Subcutaneous abdominal adipose tissue (tissue), 5 donors: ENCODE results near the gene TNFRSF17.
"Not testable (repeated sequence)": the region's sequence is repeated elsewhere in the genome, so short reads cannot be mapped to it uniquely, and the experiment has no call there.

ENCODE experiments used
- H3K27ac ChIP-seq: one replicate; pipeline ENCODE4 v1.7.0; 2013; ENCODE audit warnings: low read depth, mild to moderate bottlenecking, inconsistent platforms, low read length, moderate library complexity
- H3K27me3 ChIP-seq, 5 donors: one replicate each; pipeline ENCODE4 v1.7.0; 2013; ENCODE audit warnings: low read length in 5 of 5, inconsistent platforms in 1 of 5; ENCODE audit not compliant: control insufficient read depth in 5 of 5, insufficient read depth in 4 of 5
- H3K36me3 ChIP-seq, 5 donors: one replicate each; pipeline ENCODE4 v1.7.0; 2013; ENCODE audit warnings: low read length in 5 of 5; ENCODE audit not compliant: control insufficient read depth in 5 of 5, insufficient read depth in 5 of 5
- H3K4me1 ChIP-seq, 5 donors: one replicate each; pipeline ENCODE4 v1.7.0; 2013; ENCODE audit warnings: low read length in 5 of 5, mild to moderate bottlenecking in 3 of 5, moderate library complexity in 1 of 5; ENCODE audit not compliant: control insufficient read depth in 5 of 5, insufficient read depth in 5 of 5
- H3K4me3 ChIP-seq, 5 donors: one replicate each; pipeline ENCODE4 v1.7.0; 2013; ENCODE audit warnings: low read length in 5 of 5, low read depth in 1 of 5
- H3K9ac ChIP-seq, 5 donors: one replicate each; pipeline ENCODE4 v1.7.0; 2013; ENCODE audit warnings: low read length in 5 of 5, mild to moderate bottlenecking in 4 of 5, moderate library complexity in 3 of 5
- H3K9me3 ChIP-seq, 5 donors: one replicate each; pipeline ENCODE4 v1.7.0; 2013; ENCODE audit warnings: low read length in 5 of 5; ENCODE audit not compliant: control insufficient read depth in 5 of 5
- donor health status: healthy.
- donor health status: healthy.
- donor health status: healthy.
- donor health status: healthy.
- donor health status: healthy.

The TNFRSF17 gene

DNA sequence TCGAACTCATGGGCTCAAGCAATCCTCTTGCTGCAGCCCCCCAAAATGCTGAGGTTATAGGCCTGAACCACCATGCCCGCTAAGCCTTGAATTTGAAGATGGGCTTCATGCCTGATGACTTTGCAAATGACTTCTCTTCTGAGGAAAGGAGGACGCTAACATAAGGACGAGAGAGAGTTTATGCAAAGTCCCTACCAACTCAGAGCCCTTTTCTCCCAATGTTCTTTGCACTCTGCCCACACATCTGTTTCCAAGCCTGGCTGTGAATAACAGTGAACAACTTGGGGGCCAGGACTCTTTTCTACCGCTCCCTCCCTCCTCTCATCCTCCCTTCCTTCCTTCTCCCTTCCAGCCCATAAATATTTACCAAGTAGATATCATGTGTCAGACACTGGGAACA lies 14.6 kb upstream of the TNFRSF17 start:
- Histone ChIP-seq H3K9ac (no peak overlapping the region), H3K27me3 (peaks cover 0 to 6% (median 0%) of the 10 kb centered on the region in 5 donors), H3K4me1 (no peaks in the 10 kb centered on the region), H3K9me3 (no peaks in the 10 kb centered on the region), H3K27ac (no peak overlapping the region), H3K4me3 (no peak overlapping the region), H3K36me3 (no peaks in the 10 kb centered on the region)

DNA sequence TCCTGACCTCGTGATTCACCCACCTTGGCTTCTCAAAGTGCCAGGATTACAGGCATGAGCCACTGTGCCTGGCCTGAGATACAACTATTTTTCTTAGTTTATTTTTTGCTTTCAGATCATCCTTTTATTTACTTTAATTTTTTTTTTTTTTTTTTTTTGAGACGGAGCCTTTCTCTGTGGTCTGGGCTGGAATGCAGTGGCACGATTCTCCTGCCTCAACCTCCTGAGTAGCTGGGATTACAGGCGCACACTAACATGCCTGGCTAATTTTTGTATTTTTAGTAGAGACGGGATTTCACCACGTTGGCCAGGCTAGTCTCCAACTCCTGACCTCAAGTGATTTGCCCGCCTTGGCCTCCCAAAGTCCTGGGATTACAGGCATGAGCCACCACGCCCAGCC lies 11.4 kb upstream of the TNFRSF17 start:
- H3K36me3 ChIP-seq, H3K9ac ChIP-seq, H3K4me1 ChIP-seq, H3K4me3 ChIP-seq, H3K27me3 ChIP-seq, H3K27ac ChIP-seq, H3K9me3 ChIP-seq: not testable (repeated sequence)

GRCh38 chr16:11955713-11956123 lies 9.3 kb upstream of the TNFRSF17 start:
- Histone ChIP-seq H3K27me3 (no peaks in the 10 kb centered on the region), H3K4me3 (no peak overlapping the region), H3K9me3 (no peaks in the 10 kb centered on the region), H3K27ac (no peak overlapping the region), H3K9ac (no peak overlapping the region), H3K4me1 (no peaks in the 10 kb centered on the region), H3K36me3 (no peaks in the 10 kb centered on the region)

DNA sequence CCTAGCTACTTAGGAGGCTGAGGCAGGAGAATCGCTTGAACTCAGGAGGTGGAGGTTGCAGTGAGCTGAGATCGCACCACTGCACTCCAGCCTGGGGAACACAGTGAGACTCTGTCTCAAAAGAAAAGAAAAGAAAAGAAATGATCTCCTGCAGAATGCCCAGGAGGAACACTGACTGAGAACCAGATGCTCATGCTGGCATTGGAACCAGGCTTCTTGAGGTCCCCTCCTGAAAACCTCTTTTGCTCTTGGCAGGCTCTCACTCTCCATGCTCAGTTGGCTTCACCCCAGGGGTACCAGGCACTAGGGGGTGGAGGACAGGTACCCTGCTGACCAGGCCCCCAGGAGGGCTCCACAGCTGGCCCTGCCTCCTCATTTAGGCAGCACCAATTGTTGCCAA lies 8.5 kb upstream of the TNFRSF17 start:
- no peaks in the 10 kb centered on the region for H3K27me3 ChIP-seq
- H3K9me3 ChIP-seq = no peaks in the 10 kb centered on the region
- H3K4me3 ChIP-seq = no peak overlapping the region
- no peak overlapping the region for H3K27ac ChIP-seq
- H3K4me1 ChIP-seq = no peaks in the 10 kb centered on the region
- H3K36me3 ChIP-seq = no peaks in the 10 kb centered on the region
- no peak overlapping the region for H3K9ac ChIP-seq

DNA sequence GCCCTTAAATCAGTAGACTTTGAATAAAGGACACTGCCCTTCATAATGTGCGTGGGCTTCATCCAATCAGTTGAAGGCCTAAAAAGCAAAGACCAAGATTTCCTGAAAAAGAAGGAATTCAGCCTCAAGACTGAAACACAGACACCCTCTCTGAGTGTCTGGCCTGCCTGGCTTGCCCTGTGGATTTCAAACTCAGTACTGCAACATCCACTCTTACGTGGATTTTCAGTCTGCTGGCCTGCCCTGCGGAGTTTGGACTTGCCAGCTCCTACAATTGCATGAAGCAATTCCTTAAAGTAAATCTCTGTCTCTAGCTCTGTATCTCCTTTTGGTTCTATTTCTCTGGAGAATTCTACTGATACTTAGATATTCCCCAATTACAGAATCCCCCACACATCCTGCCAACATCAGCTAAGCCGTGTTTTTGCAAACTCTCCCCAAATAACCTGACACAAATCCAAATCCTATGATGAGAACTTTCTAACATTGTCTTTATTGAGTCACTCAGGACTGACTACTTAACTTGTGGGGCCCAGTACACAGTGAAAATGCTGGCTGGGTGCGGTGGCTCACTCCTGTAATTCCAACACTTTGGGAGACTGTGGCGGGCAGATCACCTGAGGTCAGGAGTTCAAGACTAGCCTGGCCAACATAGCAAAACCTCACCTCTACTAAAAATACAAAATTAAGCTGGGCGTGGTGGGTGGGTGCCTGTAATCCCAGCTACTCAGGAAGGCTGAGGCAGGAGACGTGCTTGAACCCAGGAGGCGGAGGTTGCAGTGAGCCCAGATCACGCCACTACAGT lies 7.2 kb upstream of the TNFRSF17 start:
- Histone ChIP-seq H3K27ac (peak overlapping the region; percentile 37), H3K36me3 (no peaks in the 10 kb centered on the region), H3K27me3 (no peaks in the 10 kb centered on the region), H3K4me3 (no peak overlapping the region), H3K4me1 (peaks cover 0 to 1% (median 0%) of the 10 kb centered on the region in 5 donors), H3K9ac (no peak overlapping the region), H3K9me3 (no peaks in the 10 kb centered on the region)

DNA sequence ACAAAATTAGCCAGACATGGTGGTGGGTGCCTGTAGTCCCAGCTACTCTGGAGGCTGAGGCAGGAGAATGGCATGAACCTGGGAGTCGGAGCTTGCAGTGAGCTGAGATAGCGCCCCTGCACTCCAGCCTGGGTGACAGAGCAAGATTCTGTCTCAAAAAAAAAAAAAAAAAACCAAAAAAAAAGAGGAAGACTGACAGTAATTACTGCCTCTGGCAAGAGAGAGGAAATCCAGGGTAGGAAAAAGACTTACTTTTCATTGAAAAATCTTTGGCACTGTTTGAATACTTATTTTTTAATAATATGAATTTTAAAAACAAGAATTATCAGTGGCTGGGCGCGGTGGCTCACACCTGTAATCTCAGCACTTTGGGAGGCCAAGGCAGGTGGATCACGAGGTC lies 2.6 kb upstream of the TNFRSF17 start:
- H3K27me3 ChIP-seq, H3K27ac ChIP-seq, H3K4me1 ChIP-seq, H3K4me3 ChIP-seq, H3K36me3 ChIP-seq, H3K9me3 ChIP-seq, H3K9ac ChIP-seq: not testable (repeated sequence)

DNA sequence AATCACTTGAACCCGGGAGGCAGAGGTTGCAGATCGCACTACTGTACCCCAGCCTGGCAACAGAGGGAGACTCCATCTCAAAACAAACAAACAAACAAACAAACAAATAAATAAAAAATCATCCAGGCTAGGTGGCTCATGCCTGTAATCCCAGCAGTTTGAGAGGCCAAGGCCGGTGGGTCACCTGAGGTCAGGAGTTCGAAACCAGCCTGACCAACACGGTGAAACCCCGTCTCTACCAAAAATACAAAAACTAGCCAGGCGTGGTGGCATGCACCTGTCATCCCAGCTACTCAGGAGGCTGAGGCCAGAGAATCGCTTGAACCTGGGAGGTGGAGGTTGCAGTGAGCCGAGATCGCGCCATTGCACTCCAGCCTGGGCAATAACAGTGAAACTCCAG lies 2.0 kb upstream of the TNFRSF17 start:
- H3K27me3 ChIP-seq, H3K4me1 ChIP-seq, H3K9me3 ChIP-seq, H3K4me3 ChIP-seq, H3K27ac ChIP-seq, H3K9ac ChIP-seq, H3K36me3 ChIP-seq: not testable (repeated sequence)

GRCh38 chr16:11963706-11964105 lies 1.3 kb upstream of the TNFRSF17 start:
- Histone ChIP-seq H3K27me3 (no peaks in the 10 kb centered on the region), H3K9me3 (no peaks in the 10 kb centered on the region), H3K4me3 (no peak overlapping the region), H3K4me1 (peaks cover 0 to 2% (median 0%) of the 10 kb centered on the region in 5 donors), H3K27ac (no peak overlapping the region), H3K36me3 (no peaks in the 10 kb centered on the region), H3K9ac (no peak overlapping the region)

GRCh38 chr16:11966173-11966572 lies 1.2 kb downstream of the TNFRSF17 start:
- H3K27me3 ChIP-seq = no peaks in the 10 kb centered on the region
- peaks cover 0 to 2% (median 0%) of the 10 kb centered on the region in 5 donors for H3K4me1 ChIP-seq
- no peaks in the 10 kb centered on the region for H3K36me3 ChIP-seq
- no peak overlapping the region for H3K9ac ChIP-seq
- H3K27ac ChIP-seq = no peak overlapping the region
- H3K4me3 ChIP-seq = no peak overlapping the region
- H3K9me3 ChIP-seq = no peaks in the 10 kb centered on the region

GRCh38 chr16:11967195-11967911 lies 2.3 kb downstream of the TNFRSF17 start:
- no peaks in the 10 kb centered on the region for H3K27me3 ChIP-seq
- no peak overlapping the region for H3K9ac ChIP-seq
- no peaks in the 10 kb centered on the region for H3K9me3 ChIP-seq
- peaks cover 0 to 4% (median 0%) of the 10 kb centered on the region in 5 donors for H3K36me3 ChIP-seq
- H3K4me3 ChIP-seq = no peak overlapping the region
- H3K27ac ChIP-seq = no peak overlapping the region
- peaks cover 0 to 2% (median 0%) of the 10 kb centered on the region in 5 donors for H3K4me1 ChIP-seq
